ACC112 (cell line): ENCODE measurements around the gene TEKTIP1.

Experiments used
- H2AFZ ChIP-seq: fragments of 200-600 bp; sonication (generic); one replicate; pipeline ENCODE4 v1.6.0; 2017; ENCODE audit warnings: antibody characterized with exemption, low read length; ENCODE audit not compliant: unreplicated experiment
- H3K27ac ChIP-seq: fragments of 200-600 bp; sonication (generic); 2 replicates; pipeline ENCODE4 v1.5.1; 2014; ENCODE audit warnings: low read depth, mild to moderate bottlenecking, antibody characterized with exemption, low read length, moderate library complexity
- H3K27me3 ChIP-seq: fragments of 200-600 bp; sonication (generic); 2 replicates; pipeline ENCODE4 v1.6.1; 2014; ENCODE audit warnings: mild to moderate bottlenecking, antibody characterized with exemption, low read length, moderate library complexity, mixed read lengths; ENCODE audit not compliant: insufficient read depth
- H3K36me3 ChIP-seq: fragments of 200-600 bp; sonication (generic); 2 replicates; pipeline ENCODE4 v1.6.1; 2016; ENCODE audit warnings: mild to moderate bottlenecking, antibody characterized with exemption, low read length, moderate library complexity, mixed read lengths; ENCODE audit not compliant: insufficient read depth
- H3K4me1 ChIP-seq: fragments of 200-600 bp; sonication (generic); one replicate; pipeline ENCODE4 v1.6.1; 2016; ENCODE audit warnings: low read length, mixed read lengths; ENCODE audit not compliant: insufficient read depth, unreplicated experiment, control insufficient read depth
- H3K4me3 ChIP-seq: fragments of 200-600 bp; sonication (generic); 2 replicates; pipeline ENCODE4 v1.5.1; 2014; ENCODE audit warnings: mild to moderate bottlenecking, low read depth, low read length
- H3K79me2 ChIP-seq: fragments of 200-600 bp; sonication (generic); one replicate; pipeline ENCODE4 v1.6.0; 2016; ENCODE audit warnings: low read length; ENCODE audit not compliant: control insufficient read depth, unreplicated experiment, insufficient read depth

Gene TEKTIP1

GRCh38 chr19:3543150-3544057 is 4.4 kb downstream of the TEKTIP1 start:
- H3K4me3 ChIP-seq: no peak overlapping the region
- no peaks in the 10 kb centered on the region for H3K4me1 ChIP-seq
- no peak overlapping the region for H3K27ac ChIP-seq
- H3K79me2 ChIP-seq: no peaks in the 10 kb centered on the region
- H2AFZ ChIP-seq: no peak overlapping the region
- H3K36me3 ChIP-seq: 0 out of 2 replicates have a peak, but pooled peaks cover 5% of the 10 kb centered on the region
- H3K27me3 ChIP-seq: no peaks in the 10 kb centered on the region

GRCh38 chr19:3544058-3544376 is 5.0 kb downstream of the TEKTIP1 start:
- H2AFZ ChIP-seq: no peak overlapping the region
- no peaks in the 10 kb centered on the region for H3K4me1 ChIP-seq
- H3K4me3 ChIP-seq: no peak overlapping the region
- H3K79me2 ChIP-seq: no peaks in the 10 kb centered on the region
- H3K27ac ChIP-seq: no peak overlapping the region
- H3K36me3 ChIP-seq: 0 out of 2 replicates have a peak, but pooled peaks cover 5% of the 10 kb centered on the region
- no peaks in the 10 kb centered on the region for H3K27me3 ChIP-seq

- Histone ChIP-seq H3K36me3 (no peaks in the 10 kb centered on the region), H3K27ac (no peak overlapping the region), H3K4me3 (no peak overlapping the region), H3K4me1 (no peaks in the 10 kb centered on the region), H3K27me3 (no peaks in the 10 kb centered on the region), H3K79me2 (no peaks in the 10 kb centered on the region), H2AFZ (no peak overlapping the region)
Observed at GRCh38 chr19:3544742-3545668, 6.0 kb downstream of the TEKTIP1 start.

GRCh38 chr19:3545669-3546034 is 6.7 kb downstream of the TEKTIP1 start:
- no peaks in the 10 kb centered on the region; the same call in 1 of the 2 replicates for H3K36me3 ChIP-seq
- no peak overlapping the region for H3K4me3 ChIP-seq
- no peaks in the 10 kb centered on the region for H3K79me2 ChIP-seq
- no peaks in the 10 kb centered on the region for H3K27me3 ChIP-seq
- H2AFZ ChIP-seq: no peak overlapping the region
- H3K4me1 ChIP-seq: no peaks in the 10 kb centered on the region
- H3K27ac ChIP-seq: no peak overlapping the region

- no peak overlapping the region for H2AFZ ChIP-seq
- no peak overlapping the region for H3K27ac ChIP-seq
- no peaks in the 10 kb centered on the region for H3K4me1 ChIP-seq
- no peaks in the 10 kb centered on the region for H3K27me3 ChIP-seq
- no peaks in the 10 kb centered on the region; the same call in 1 of the 2 replicates for H3K36me3 ChIP-seq
- H3K79me2 ChIP-seq: no peaks in the 10 kb centered on the region
- no peak overlapping the region for H3K4me3 ChIP-seq
Observed at GRCh38 chr19:3546119-3546518, 7.1 kb downstream of the TEKTIP1 start.

- no peak overlapping the region for H3K4me3 ChIP-seq
- no peaks in the 10 kb centered on the region for H3K4me1 ChIP-seq
- H3K27me3 ChIP-seq: no peaks in the 10 kb centered on the region
- H2AFZ ChIP-seq: no peak overlapping the region
- H3K79me2 ChIP-seq: peaks cover 7% of the 10 kb centered on the region
- no peaks in the 10 kb centered on the region; the same call in 1 of the 2 replicates for H3K36me3 ChIP-seq
- H3K27ac ChIP-seq: no peak overlapping the region
Observed at GRCh38 chr19:3547301-3547731, 8.3 kb downstream of the TEKTIP1 start.

- Histone ChIP-seq H2AFZ (no peak overlapping the region), H3K4me3 (no peak overlapping the region), H3K79me2 (peaks cover 11% of the 10 kb centered on the region), H3K4me1 (no peaks in the 10 kb centered on the region), H3K27ac (no peak overlapping the region), H3K36me3 (no peaks in the 10 kb centered on the region; the same call in 1 of the 2 replicates), H3K27me3 (no peaks in the 10 kb centered on the region)
Observed at GRCh38 chr19:3547767-3548282, 8.9 kb downstream of the TEKTIP1 start.

- no peaks in the 10 kb centered on the region for H3K4me1 ChIP-seq
- H3K27me3 ChIP-seq: no peaks in the 10 kb centered on the region
- no peaks in the 10 kb centered on the region; the same call in 1 of the 2 replicates for H3K36me3 ChIP-seq
- no peak overlapping the region for H3K4me3 ChIP-seq
- no peak overlapping the region for H2AFZ ChIP-seq
- peaks cover 15% of the 10 kb centered on the region for H3K79me2 ChIP-seq
- no peak overlapping the region for H3K27ac ChIP-seq
Observed at GRCh38 chr19:3548606-3549005, 9.6 kb downstream of the TEKTIP1 start.

GRCh38 chr19:3549816-3550215 is 10.8 kb downstream of the TEKTIP1 start:
- no peaks in the 10 kb centered on the region for H3K4me1 ChIP-seq
- H3K27me3 ChIP-seq: no peaks in the 10 kb centered on the region
- H3K79me2 ChIP-seq: peaks cover 23% of the 10 kb centered on the region
- no peak overlapping the region for H2AFZ ChIP-seq
- no peak overlapping the region for H3K27ac ChIP-seq
- H3K36me3 ChIP-seq: no peaks in the 10 kb centered on the region; the same call in 1 of the 2 replicates
- H3K4me3 ChIP-seq: no peak overlapping the region

GRCh38 chr19:3550947-3551791 is 12.2 kb downstream of the TEKTIP1 start:
- H3K36me3 ChIP-seq: no peaks in the 10 kb centered on the region; the same call in 1 of the 2 replicates
- no peak overlapping the region for H2AFZ ChIP-seq
- no peak overlapping the region for H3K4me3 ChIP-seq
- H3K27ac ChIP-seq: no peak overlapping the region
- no peaks in the 10 kb centered on the region for H3K27me3 ChIP-seq
- peaks cover 34% of the 10 kb centered on the region for H3K79me2 ChIP-seq
- peaks cover 10% of the 10 kb centered on the region for H3K4me1 ChIP-seq
